Endothelial cell of umbilical vein (primary cell): Measurements from ENCODE around the gene TMEM184B. TPM values are rescaled to one million over a fixed set of nuclear protein-coding genes. Genes with fewer than 3 reads are reported as not detected.

Experiments
- BruUV-seq: library from RNA; stranded (reverse); fragments of 400-500 nt; replicated peaks from 2 replicates; lab custom pipeline; 2021; lab: Mats Ljungman, UMichigan
- CTCF ChIA-PET: fragments of 300-600, 350-600 bp; sonication (Branson Sonifier 250); formaldehyde crosslinking; loops from one replicate; lab custom pipeline; 2021; ENCODE audit warnings: antibody characterized with exemption, inconsistent platforms; lab: Charles Lee
- POLR2A ChIA-PET: fragments of 300-600, 350-600 bp; sonication (Branson Sonifier 250); formaldehyde crosslinking; loops from one replicate; lab custom pipeline; 2021; ENCODE audit warnings: antibody characterized with exemption, inconsistent platforms; lab: Charles Lee
- DNase-seq: peaks from one replicate; pipeline ENCODE4 v3.0.0-alpha.2; 2011; ENCODE audit warnings: low read depth, low spot score
- FAIRE-seq: peaks from 2 replicates; lab custom pipeline; 2011; peaks lifted over from hg19 to GRCh38; lab: Jason Lieb, UNC
- H2AFZ ChIP-seq: 2 replicates; pipeline ENCODE4 v1.6.0; 2012; ENCODE audit warnings: low read depth, low read length, control low read depth, inconsistent platforms
- H3K27ac ChIP-seq: 2 replicates; pipeline ENCODE4 v1.5.1; 2011; ENCODE audit warnings: low read depth, mild to moderate bottlenecking, control low read depth, low read length, moderate library complexity; ENCODE audit not compliant: insufficient read depth
- H3K27me3 ChIP-seq, 2 experiments: 2 replicates each; pipeline versions ENCODE4 v1.6.0 to v1.6.1; 2011; ENCODE audit warnings: low read length in 2 of 2, mixed read lengths in 1 of 2; ENCODE audit not compliant: control insufficient read depth in 2 of 2, insufficient read depth in 2 of 2
- H3K36me3 ChIP-seq, 2 experiments: 2 replicates in 1 of 2; 3 replicates in 1 of 2; pipeline ENCODE4 v1.5.1; 2011; ENCODE audit warnings: low read length in 2 of 2, mild to moderate bottlenecking in 1 of 2, moderate library complexity in 1 of 2; ENCODE audit not compliant: control insufficient read depth in 2 of 2, insufficient read depth in 2 of 2; ENCODE audit errors: extremely low read depth in 1 of 2
- H3K4me1 ChIP-seq: 3 replicates; pipeline ENCODE4 v1.5.1; 2011; ENCODE audit warnings: mild to moderate bottlenecking, low read length; ENCODE audit not compliant: control insufficient read depth, insufficient read depth; ENCODE audit errors: extremely low read depth
- H3K4me2 ChIP-seq: 2 replicates; pipeline ENCODE4 v1.6.1; 2011; ENCODE audit warnings: low read length, control low read depth, mixed read lengths; ENCODE audit not compliant: insufficient read depth
- H3K4me3 ChIP-seq, 3 experiments: fragments of 200-600 bp in 1 of 3; sonication (generic), shearing (Covaris generic) in 1 of 3; replicated peaks in 1 of 3; 2 replicates each; pipeline ENCODE4 v1.5.1; 2011 to 2016; ENCODE audit warnings: control low read depth in 3 of 3, low read length in 3 of 3, mild to moderate bottlenecking in 2 of 3, inconsistent platforms in 1 of 3, low read depth in 1 of 3, moderate library complexity in 1 of 3; ENCODE audit not compliant: insufficient read depth in 1 of 3
- H3K79me2 ChIP-seq: 2 replicates; pipeline ENCODE4 v1.6.0; 2012; ENCODE audit warnings: low read length, inconsistent platforms; ENCODE audit not compliant: control insufficient read depth, insufficient read depth
- H3K9ac ChIP-seq: replicated peaks from 2 replicates; pipeline ENCODE3; 2011; ENCODE audit warnings: low read length, control low read depth; ENCODE audit not compliant: insufficient read depth; ENCODE audit errors: extremely low read depth
- H3K9me1 ChIP-seq: replicated peaks from 3 replicates; pipeline ENCODE4 v1.6.0; 2011; ENCODE audit warnings: mild to moderate bottlenecking, low read length; ENCODE audit not compliant: control insufficient read depth, insufficient read depth; ENCODE audit errors: extremely low read depth
- H3K9me3 ChIP-seq: replicated peaks from 2 replicates; pipeline ENCODE4 v1.5.1; 2012; ENCODE audit warnings: low read length, inconsistent platforms; ENCODE audit not compliant: control insufficient read depth, insufficient read depth
- H4K20me1 ChIP-seq: replicated peaks from 2 replicates; pipeline ENCODE3; 2011; ENCODE audit warnings: mild to moderate bottlenecking, low read length; ENCODE audit not compliant: control insufficient read depth, insufficient read depth; ENCODE audit errors: extremely low read depth
- EZH2 ChIP-seq: IDR thresholded peaks from 2 replicates; pipeline ENCODE4 v1.6.1; 2012; ENCODE audit warnings: borderline replicate concordance, low read depth, mild to moderate bottlenecking, moderate library complexity, low read length, inconsistent platforms; ENCODE audit not compliant: severe bottlenecking
- FOS ChIP-seq: IDR thresholded peaks from 2 replicates; pipeline ENCODE4 v1.6.1; 2011; ENCODE audit warnings: mild to moderate bottlenecking, low read length, moderate library complexity, borderline replicate concordance; ENCODE audit not compliant: insufficient read depth
- GATA2 ChIP-seq: IDR thresholded peaks from 2 replicates; pipeline ENCODE4 v1.7.0; 2011; ENCODE audit warnings: low read depth, mild to moderate bottlenecking, moderate library complexity, mixed read lengths, low read length; ENCODE audit not compliant: insufficient read length, insufficient read depth
- JUN ChIP-seq: IDR thresholded peaks from 2 replicates; pipeline ENCODE4 v1.6.1; 2011; ENCODE audit warnings: borderline replicate concordance, low read depth; ENCODE audit not compliant: insufficient read length, insufficient read depth
- MAX ChIP-seq: IDR thresholded peaks from 2 replicates; pipeline ENCODE4 v1.6.1; 2011; ENCODE audit not compliant: insufficient read depth, insufficient read length
- MYC ChIP-seq: IDR thresholded peaks from one replicate; pipeline ENCODE4 v1.6.1; 2011; ENCODE audit warnings: mild to moderate bottlenecking, low read depth, low read length
- POLR2A ChIP-seq: IDR thresholded peaks from 2 replicates; pipeline ENCODE4 v1.6.1; 2012; ENCODE audit warnings: low read depth, mild to moderate bottlenecking, control low read depth, low read length
- POLR2AphosphoS5 ChIP-seq: IDR thresholded peaks from 2 replicates; pipeline ENCODE4 v1.6.1; 2012; ENCODE audit warnings: low read depth, mild to moderate bottlenecking, control low read depth, low read length, moderate library complexity; ENCODE audit not compliant: insufficient read depth
- dilution Hi-C: fragments of 300-500 bp; cut with MboI; formaldehyde crosslinking; loops from one replicate; pipeline ENCODE4 v1.15.0; 2019; ENCODE audit warnings: low sequenced_read_pairs; ENCODE audit not compliant: extremely low pct_ligation_motif_present
- intact Hi-C: fragments of 100-400 bp; cut with micrococcal nuclease; formaldehyde crosslinking; loops from one replicate; pipeline ENCODE4 v1.10.0; 2022
- polyA plus RNA-seq, 4 experiments: library from polyadenylated mRNA; depleted of rRNA in 3 of 4; stranded (reverse) in 3 of 4; unstranded in 1 of 4; fragments of >200 nt; gene quantifications; 2 replicates each; pipeline versions ENCODE4 v1.2.1 to v1.2.3, GENCODE V29; 2011 to 2012; ENCODE audit warnings: missing spikeins in 1 of 4
- total RNA-seq: library from RNA; stranded (reverse); gene quantifications from 2 replicates; pipeline ENCODE4 v1.2.3, GENCODE V29; 2021
- TF ChIP-seq, protein P1 (sequence below), 2 donors: IDR thresholded peaks; 1 replicate in 1 of 2; 2 replicates in 1 of 2; pipeline ENCODE4 v1.5.1; 2011; ENCODE audit warnings: low read length in 2 of 2, mild to moderate bottlenecking in 2 of 2, moderate library complexity in 2 of 2, control low read depth in 1 of 2, inconsistent platforms in 1 of 2, low read depth in 1 of 2; ENCODE audit not compliant: insufficient read depth in 1 of 2; ENCODE audit errors: extremely low read depth in 1 of 2

The TMEM184B gene
- total and polyA plus RNA-seq, 2 donors (not counting 3 experiments of a cell fraction or from before 2014, with no cell fraction given), result 72.5 to 96.6 TPM

DNA sequence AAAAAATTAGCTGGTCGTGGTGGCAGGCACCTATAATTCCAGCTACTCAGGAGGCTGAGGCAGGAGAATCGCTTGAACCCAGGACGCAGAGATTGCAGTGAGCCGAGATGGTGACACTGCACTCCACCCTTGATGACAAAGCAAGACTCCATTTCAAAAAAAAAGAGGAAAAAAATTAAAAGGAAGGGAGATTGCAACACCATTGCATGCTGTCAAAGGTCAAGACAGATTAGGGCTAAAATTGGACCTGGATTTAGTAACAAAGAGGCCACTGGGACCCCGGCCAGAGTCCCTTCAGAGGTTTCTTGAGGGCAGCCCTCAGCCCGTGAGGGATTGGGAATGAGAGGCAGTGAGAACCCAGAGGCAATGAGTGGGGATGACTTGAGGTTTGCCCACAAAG, 79.2 kb downstream of the TMEM184B start:
- no peak for FAIRE-seq
- no peak for DNase-seq
- POLR2A ChIA-PET, result no interaction called here

More for the DNA sequence above, 79.2 kb downstream of the TMEM184B start:
- no peaks in the 10 kb centered on the region for H3K27me3 ChIP-seq
- H2AFZ ChIP-seq, result no peak overlapping the region
- H3K4me1 ChIP-seq, result no peaks in the 10 kb centered on the region
- no peak overlapping the region for H3K9ac ChIP-seq
- no peaks in the 10 kb centered on the region for H3K79me2 ChIP-seq
- H3K27ac ChIP-seq, result no peak overlapping the region
- H3K36me3 ChIP-seq, result no peaks in the 10 kb centered on the region
- no TSS peak for BruUV-seq
- H3K9me1 ChIP-seq, result no peaks in the 10 kb centered on the region
- no peak overlapping the region for H3K4me3 ChIP-seq
- dilution Hi-C loops, result no loop called here
- CTCF ChIA-PET, result interaction anchor here (1.9 to 2.1 kb wide), 2 partner anchors 8 to 79 kb away, joined by 7 to 13 read pairs; partner anchors contain the start of gene MAFF
- no peak for TF ChIP-seq MYC
- no peak for TF ChIP-seq POLR2A
- TF ChIP-seq, protein P1, sequence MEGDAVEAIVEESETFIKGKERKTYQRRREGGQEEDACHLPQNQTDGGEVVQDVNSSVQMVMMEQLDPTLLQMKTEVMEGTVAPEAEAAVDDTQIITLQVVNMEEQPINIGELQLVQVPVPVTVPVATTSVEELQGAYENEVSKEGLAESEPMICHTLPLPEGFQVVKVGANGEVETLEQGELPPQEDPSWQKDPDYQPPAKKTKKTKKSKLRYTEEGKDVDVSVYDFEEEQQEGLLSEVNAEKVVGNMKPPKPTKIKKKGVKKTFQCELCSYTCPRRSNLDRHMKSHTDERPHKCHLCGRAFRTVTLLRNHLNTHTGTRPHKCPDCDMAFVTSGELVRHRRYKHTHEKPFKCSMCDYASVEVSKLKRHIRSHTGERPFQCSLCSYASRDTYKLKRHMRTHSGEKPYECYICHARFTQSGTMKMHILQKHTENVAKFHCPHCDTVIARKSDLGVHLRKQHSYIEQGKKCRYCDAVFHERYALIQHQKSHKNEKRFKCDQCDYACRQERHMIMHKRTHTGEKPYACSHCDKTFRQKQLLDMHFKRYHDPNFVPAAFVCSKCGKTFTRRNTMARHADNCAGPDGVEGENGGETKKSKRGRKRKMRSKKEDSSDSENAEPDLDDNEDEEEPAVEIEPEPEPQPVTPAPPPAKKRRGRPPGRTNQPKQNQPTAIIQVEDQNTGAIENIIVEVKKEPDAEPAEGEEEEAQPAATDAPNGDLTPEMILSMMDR (IDR thresholded peaks at IDR 0.05; ENCODE audit: extremely low read depth in 1 of 2, insufficient read depth in 1 of 2, low read depth in 1 of 2, low read length in 2 of 2), result no peak
- TF ChIP-seq GATA2, result no peak
- TF ChIP-seq EZH2, result no peak
- TF ChIP-seq FOS, result no peak
- TF ChIP-seq JUN, result no peak
- TF ChIP-seq MAX, result no peak
- TF ChIP-seq POLR2AphosphoS5, result no peak
- H4K20me1 ChIP-seq, result no peaks in the 10 kb centered on the region
- no peak overlapping the region for H3K4me2 ChIP-seq
- no peaks in the 10 kb centered on the region for H3K9me3 ChIP-seq
- intact Hi-C loops, result no loop called here
